GM12892 (cell line): Measurements from ENCODE around the gene DNMT3A.

ENCODE experiments used
- POLR2A ChIP-seq: IDR thresholded peaks from 2 replicates; pipeline ENCODE4 v1.6.1; 2011; ENCODE audit warnings: low read depth, low read length, control low read depth
- POLR2AphosphoS5 ChIP-seq: IDR thresholded peaks from 2 replicates; pipeline ENCODE4 v1.6.1; 2011; ENCODE audit warnings: low read depth, low read length, control low read depth
- TAF1 ChIP-seq: IDR thresholded peaks from 2 replicates; pipeline ENCODE4 v1.6.1; 2011; ENCODE audit warnings: low read depth, mild to moderate bottlenecking, control low read depth, low read length, borderline replicate concordance

DNA sequence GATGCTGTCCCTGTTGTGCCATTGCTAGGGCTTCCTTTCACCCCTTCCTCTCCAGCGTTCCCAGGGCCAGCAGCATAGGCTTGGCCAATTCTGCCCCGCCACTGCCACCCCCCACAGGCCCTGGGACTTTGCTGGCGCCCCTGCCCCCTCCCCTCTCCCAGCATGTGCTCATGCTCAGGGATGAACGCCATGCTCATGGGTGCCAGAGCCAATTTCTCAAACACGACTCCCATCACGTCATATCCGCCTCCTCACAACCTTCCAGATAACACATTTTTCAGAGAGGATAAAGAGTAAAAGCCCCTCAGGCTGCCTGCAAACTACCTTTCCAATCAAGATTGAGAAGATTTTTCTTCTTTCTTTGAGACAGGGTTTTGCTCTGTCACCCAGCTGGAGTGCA, 48.6 kb downstream of the DNMT3A start:
- TF ChIP-seq POLR2A: no peak
- TF ChIP-seq POLR2AphosphoS5: no peak
- TF ChIP-seq TAF1: no peak
